Measurements from ENCODE around the gene HYAL1.

DNA sequence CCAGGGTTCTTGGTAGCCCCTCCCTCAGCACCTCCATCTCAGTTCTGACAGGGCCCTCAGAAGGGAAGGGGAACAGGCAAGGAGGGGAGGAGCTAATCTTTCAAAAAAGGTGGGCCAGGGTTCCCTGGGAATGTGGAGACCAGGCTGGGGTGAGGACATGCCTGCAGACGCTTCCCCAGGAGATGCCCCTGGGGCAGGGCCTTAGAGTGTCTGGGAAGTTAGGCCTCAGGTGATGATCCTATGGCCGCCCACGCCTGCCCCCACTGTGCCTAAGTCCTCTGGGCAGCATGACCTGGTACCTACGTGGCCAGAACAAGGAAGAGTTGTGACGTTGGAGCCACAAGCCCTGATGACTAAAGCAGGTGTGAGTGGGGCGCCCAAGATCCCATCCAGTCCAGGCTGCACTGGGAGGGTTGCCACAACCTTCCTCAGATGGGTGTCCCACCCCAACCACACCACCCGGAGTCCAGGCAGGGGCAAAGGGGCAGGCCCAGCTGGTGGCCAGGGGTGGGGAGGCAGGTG is 38.3 kb downstream of the HYAL1 start:
- TF ChIP-seq, protein P1, sequence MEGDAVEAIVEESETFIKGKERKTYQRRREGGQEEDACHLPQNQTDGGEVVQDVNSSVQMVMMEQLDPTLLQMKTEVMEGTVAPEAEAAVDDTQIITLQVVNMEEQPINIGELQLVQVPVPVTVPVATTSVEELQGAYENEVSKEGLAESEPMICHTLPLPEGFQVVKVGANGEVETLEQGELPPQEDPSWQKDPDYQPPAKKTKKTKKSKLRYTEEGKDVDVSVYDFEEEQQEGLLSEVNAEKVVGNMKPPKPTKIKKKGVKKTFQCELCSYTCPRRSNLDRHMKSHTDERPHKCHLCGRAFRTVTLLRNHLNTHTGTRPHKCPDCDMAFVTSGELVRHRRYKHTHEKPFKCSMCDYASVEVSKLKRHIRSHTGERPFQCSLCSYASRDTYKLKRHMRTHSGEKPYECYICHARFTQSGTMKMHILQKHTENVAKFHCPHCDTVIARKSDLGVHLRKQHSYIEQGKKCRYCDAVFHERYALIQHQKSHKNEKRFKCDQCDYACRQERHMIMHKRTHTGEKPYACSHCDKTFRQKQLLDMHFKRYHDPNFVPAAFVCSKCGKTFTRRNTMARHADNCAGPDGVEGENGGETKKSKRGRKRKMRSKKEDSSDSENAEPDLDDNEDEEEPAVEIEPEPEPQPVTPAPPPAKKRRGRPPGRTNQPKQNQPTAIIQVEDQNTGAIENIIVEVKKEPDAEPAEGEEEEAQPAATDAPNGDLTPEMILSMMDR (IDR thresholded peaks at IDR 0.05) = no peak
- no peak for TF ChIP-seq EZH2 (IDR thresholded peaks at IDR 0.05)
